HG03442 (cell line): Measurements from ENCODE around the gene ZNF280D.

Source experiments
- ATAC-seq: cut with Tn5 transposase; IDR thresholded peaks from one replicate; pipeline ENCODE4 v1.9.1; 2021; ENCODE audit warnings: mild to moderate bottlenecking, moderate library complexity; ENCODE audit not compliant: unreplicated experiment

Gene ZNF280D

DNA sequence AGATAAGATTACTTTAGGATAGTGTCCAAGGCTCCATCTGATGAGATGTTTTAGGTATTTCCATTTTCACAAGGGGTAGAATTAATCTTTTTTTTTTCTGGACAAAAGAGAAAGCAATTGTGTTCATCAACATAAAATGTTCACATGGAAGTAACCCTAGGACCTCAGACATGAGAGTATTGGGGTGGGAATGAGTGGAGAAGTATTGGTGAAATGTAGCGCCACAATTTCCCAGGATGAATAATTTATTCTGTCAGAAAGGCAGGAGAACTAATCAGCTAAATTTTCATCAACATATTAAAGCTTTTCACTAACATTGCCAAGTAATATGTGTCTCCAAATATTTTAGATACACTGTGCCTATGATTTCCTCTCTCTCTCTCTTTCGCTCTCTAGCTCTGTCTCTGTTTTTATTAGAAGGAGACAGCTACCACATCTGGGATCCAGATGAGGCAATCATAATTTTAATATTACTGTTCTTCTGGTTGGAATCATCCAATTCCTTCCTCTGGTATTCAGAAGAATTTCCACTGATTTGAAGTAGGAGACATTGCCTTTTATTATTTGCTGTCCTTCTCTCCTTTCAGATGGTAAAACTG is 21.6 kb upstream of the ZNF280D start:
- ATAC-seq = no peak

DNA sequence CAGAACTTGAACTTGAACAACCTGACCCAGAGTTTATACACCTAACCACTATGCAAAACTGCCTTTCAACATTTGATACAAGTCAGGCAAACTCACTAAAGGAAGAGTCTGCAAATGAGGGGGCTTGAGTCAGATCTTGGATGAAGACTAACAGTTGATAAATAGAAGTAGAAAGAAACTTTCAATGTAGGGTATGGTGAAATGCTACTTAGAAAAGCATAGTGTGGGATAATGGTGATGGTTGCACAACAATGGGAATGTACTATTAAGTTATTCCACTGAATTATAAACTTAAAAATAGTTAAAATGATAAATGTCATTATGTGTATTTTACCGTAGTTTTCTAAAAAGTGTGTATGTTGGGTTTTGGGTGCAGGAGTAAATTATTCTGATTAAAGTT is 19.7 kb upstream of the ZNF280D start:
- ATAC-seq = no peak

DNA sequence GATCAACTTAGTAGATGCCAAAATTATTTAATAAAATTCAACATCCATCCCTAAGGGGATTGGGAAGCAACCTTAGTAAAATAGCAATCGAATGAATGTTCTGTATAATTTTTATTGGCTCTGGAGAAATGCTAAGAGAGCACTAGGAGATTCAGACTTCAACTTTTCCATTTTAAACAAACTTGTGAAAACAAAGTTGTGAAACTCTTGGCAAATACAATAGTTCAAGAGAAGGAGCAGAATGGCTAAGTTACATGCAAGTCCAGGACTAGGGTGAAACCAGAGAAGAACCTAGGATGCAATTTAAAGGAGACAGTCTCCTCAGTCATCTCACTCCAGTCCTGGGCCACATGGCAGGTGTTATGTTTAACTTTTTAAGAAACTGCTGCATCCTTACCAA is 16.7 kb upstream of the ZNF280D start:
- no peak for ATAC-seq

DNA sequence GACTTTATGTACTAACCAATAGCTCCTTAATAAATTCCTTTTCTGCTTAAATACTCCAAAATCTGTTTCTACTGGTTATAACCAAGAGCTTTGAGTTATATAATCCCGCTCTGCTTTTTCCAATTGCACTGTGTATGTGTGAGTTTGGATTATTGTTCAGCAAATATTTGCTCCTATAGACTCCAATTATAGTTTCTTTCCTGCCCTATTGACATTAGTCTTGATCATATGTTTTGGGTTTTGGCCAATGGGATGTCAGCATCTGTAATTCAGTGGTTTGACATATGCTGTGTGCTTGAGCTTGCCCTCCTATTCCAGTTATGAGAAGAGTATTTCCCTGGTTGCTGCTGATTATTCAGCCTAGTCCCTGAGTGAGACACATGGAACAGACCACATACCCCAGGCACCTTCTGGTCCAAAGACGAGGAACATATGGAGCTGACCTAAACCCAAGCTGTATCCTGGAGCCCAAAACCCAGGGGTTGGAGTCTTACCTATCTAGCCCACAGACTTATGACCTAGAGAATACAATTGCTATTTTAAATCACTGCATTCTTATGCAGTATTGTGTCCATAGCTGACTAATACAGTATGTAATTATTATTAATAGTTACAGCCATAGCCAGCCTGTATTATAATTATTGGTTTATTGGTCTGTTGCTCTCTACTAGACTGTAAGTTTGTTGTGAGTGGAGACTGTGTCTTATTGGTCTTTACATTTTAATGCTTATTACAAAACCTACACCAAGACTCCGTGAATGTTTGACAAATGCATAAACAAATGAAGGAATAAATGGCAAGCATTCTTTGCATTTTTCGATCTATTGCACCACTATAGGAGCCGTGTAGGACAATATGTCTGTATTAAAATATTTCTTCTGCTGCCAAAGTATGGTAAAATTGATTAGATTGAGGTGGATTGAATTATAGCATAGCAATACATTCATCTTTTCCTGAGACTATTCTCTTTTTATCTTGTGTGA is 11.7 kb upstream of the ZNF280D start:
- ATAC-seq = no peak

DNA sequence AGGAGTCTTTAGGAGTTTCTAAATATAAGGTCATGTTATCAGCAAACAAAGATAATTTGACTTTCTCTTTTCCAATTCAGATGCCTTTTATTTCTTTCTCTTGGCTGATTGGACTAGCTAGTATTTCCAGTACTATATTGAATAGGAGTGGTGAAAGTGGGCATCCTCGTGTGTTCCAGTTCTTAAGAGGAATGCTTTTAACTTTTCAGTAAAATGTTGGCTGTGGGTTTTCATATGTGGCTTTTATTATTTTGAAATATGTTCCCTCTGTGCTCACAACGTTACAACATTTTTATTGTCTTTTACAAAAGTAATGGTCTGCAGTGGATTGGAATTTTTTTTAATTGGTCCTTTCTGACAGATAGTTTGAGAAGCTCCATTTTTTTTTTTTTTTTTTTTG is 8.2 kb upstream of the ZNF280D start:
- no peak for ATAC-seq

DNA sequence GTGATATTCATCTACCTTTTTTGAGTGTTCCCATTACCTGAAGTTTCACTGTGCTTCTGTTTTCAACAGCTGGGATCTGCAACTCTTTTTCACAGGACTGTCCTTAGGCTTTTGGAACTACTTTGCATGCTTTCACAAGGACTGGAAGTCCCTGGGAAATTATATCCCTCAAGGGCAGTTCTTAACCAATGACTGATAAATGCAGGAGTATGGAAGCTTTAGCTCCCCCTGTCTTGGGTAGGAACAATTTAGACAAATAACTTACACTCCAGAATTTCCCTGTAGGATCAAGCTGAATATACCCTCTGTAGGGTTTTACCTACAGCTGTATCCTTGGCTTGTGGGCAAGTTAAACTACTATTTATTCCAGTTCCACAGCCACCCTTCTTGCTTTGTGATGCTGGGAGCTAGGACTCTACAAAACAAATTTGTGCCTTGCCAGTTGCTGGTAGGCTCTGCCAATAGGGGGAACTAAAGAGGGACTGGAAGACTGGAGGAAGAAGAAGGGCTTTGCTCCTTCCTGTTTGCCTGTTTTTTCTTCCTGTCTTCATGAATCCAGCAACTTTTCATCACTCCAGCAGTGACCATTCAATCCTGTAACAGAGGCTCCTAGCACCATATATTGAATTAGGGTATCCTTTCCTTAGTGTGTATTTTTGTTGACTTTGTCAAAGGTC is 6.8 kb upstream of the ZNF280D start:
- no peak for ATAC-seq

DNA sequence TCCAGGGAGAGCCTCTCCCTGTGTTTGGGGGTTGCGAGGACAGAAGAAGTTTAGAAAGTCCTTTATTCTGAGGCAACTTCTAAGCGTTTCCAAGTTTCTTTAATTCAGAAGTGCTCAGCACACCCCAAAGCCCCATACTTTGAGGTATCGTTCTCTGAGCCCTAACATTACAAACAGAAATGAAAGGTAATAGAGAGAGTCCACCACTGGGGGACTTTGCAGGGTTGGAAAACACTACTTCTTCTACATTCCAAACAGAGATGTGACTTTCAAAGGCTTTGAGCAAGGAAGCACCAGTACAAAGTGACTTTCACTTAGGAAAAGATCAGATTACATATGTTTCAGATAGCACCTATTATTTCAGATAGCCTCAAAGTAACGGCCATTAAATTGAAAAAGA is 6.2 kb upstream of the ZNF280D start:
- ATAC-seq = no peak

DNA sequence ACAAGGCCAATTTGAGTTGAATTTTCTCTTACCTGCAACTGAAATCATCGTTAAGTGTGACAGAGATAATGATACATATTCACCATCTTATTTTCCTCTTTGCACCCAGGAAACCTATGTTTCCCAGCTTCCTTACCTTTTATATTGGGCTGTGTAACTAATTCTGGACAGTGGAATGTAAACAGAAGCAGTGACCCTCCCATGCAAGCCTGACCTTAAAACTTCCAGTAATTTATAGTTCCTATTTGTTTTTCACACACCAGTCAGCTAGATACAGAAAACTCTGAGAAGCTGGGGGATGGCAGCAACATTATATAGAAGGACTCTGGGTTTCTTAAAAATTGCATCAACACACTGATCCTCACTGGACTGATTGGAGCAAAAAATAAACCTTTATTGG is 4.5 kb upstream of the ZNF280D start:
- ATAC-seq = no peak

DNA sequence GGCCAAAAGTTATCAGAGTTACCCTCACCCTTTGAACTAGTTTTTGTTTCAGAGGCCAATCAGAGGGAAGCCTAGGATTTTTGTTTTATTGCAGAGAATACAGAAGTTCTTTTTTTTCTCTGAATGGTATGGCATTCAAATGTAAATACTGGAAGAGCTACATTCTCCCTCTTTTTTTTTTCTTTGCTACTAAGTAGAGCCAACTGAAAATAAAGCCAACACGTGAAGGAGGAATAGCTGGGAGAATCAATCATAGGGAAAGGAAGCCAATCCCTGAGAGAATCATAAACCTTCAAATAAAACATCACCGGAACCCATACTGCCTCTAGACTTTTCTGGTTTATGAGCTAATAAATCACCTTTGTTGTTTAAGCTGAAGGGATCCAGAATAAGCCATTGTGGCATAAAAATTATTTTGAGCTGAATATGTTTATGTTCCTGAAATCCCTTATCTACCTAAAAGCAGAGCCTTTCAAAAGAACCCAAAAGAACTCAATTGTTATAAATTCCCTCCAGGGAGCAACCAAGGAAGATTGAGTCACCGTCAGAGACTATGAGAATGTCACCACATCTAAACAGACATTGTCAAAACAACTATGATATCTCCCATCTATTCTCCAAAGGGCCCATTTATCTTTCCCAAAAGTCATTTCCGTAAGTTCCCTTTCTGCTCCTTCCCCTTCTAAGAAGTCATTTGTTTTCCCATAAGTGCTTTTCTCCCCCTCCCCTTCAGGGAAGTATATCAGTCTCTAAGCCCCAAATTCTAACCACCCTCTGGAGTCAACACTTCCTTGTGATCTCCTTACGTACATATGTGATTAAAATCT is 3.8 kb upstream of the ZNF280D start:
- no peak for ATAC-seq

DNA sequence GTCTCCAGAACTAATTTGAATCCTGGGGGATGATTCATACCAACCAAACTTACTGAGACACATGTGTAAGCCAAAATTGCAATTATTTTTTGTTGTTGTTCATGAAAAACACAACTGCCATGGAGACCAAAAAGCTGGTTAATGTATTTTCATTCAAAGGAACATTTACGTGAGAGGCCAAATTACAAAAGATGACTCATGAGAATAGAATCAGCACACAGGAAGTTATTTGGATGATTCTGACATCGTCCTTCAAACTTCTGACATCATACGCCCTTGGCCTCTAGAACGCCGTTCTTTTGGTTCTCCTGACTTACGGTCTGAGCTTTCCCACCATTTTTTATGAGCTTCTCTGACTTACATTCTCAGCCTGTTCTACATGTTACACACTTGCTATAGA is 3.0 kb upstream of the ZNF280D start:
- no peak for ATAC-seq

DNA sequence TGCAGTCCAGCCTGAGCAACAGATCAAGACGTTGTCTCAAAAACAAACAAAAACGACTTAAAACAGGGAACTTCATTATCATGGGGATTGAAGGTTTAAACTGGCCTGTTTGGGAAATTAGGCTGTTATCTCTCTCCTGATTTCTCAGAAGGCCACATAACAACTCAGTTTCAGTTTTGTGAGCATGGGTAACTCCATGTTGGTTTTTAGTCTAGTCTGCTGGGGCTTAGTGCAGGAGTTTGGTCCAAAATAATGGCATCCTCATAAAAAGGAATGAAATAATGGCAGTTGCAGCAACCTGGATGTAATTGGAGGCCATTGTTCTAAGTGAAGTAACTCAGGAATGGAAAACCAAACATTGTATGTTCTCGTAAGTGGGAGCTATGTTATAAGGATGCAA is 2.3 kb upstream of the ZNF280D start:
- ATAC-seq = no peak

DNA sequence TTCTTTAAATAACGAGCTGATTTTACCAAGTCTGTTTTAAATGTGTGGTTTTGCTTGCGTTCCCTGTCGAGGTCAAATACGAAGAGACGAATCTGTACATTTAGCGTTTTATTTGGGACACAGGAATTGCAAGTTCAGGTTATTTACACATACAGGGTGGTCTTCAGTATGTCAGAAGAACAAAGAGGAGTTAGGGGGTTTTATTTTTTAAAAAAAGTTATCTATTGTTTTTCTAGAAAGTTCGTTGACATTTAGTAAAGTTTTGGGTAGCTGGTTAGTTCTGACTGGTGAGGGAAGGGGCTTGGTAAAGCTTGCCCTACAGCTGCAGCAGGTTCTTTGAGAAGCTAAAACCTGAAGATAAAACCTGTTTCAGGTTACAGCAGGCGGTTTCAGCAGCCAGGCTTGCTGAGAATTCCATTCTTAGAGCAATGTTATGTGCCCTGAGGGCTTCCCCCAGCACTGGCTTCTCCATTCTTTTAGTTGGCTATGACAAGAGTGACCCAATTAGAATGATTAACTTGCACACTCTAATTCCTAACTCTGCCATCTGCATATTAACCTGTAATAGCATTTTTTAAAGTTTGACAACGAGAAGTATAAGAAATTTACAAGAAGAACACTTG is 815 bp upstream of the ZNF280D start:
- no peak for ATAC-seq

DNA sequence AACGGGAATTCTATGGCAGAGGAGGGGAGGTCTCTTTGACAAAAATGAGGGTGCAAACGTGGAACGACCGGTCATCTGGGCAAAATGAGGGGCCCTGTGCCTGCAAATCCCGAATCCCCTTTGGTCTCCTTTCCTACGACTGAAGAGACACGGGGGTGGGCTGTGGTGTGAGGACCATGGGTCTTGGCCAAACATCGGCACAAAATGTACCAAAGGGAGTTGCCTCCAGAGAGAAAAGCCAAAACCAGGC is 498 bp downstream of the ZNF280D start:
- no peak for ATAC-seq

DNA sequence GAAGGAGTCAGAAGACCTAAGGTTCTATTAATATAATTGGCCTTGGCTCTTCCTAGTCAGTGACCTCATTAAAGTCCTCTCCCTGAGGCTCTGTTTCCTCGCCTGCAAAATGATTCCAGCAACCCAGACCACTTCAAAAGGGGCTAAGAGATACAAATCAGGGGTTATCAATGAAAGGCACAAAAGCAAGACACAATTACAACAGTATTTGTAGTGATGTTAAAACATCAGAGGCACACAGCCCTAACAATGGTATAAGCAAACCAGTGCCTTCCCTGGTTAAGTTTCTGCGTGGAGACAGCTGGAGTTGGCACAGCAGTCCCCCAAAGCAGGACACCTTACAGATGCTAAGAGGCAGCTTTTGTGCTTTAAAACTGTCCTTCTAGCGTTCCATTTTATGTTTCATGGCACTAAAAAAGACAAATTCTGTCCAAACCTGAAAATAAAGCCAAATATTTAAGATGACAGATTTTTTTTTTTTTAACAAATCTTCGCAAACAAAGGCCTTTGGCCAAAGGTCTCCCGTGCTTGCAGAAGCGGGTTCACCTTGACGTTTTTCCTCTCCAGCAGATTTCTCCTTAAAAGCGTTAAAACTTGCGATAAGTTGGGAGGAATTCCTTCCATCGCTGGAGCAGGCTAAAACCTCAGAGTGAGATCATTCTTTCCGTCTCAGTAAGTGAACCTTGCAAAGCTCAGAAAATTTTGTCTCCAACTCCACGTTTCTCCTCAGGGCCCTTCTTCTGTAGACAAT is 999 bp downstream of the ZNF280D start:
- no peak for ATAC-seq

DNA sequence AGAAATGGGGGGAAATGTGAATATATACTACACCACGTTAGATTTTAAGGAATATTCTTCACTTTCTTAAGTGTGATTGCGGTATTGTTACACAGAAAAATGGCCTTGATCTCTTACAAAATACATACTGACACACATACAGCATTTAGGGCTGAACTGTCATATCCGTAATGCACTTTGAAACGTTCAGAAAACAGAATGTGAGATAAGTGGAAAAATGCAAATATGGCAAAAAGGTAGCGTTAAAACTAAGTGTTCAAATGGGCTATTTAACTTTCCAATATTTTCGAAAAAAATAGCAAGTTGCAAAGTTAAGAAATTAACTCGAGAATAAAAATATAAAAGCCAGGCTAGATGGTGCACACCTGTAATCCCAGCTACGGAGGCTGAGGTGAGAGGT is 1.8 kb downstream of the ZNF280D start:
- no peak for ATAC-seq

DNA sequence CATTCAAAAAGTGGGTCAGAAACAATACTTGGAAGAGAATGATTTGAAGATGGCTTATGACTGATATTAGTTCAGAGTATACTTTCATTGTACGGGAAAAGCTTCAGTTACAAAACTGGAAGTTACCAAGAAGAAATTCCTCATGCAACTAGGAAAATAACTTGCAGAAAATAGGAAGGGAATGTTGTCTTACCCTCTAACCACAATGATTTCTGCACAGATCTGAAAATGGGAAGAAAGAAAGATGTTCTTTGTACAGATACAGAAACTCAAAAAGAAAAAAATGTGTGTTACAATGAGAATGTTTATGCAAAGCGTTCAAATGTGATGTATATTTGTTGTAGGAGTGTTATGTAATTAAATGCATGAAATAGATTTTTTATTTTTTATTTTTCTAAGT is 3.7 kb downstream of the ZNF280D start:
- ATAC-seq = no peak

DNA sequence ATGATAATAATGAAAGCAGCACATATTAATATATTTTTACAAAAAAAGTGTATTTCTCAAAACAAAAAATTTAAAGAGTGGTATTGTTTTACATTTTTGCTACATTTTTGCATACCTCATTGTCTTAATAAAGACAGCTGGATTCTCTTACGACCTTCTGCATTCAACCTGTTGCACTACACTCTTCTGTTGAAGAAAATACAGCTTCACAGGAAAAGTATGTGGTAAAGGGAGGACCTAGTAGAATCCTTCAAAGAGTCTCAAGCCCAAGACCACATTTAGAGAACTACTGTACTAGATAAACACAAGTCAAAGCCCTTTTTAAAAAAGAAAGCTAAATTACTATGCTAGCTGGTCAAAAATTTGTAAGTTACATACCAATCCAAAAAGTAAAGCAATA is 7.9 kb downstream of the ZNF280D start:
- ATAC-seq = no peak

DNA sequence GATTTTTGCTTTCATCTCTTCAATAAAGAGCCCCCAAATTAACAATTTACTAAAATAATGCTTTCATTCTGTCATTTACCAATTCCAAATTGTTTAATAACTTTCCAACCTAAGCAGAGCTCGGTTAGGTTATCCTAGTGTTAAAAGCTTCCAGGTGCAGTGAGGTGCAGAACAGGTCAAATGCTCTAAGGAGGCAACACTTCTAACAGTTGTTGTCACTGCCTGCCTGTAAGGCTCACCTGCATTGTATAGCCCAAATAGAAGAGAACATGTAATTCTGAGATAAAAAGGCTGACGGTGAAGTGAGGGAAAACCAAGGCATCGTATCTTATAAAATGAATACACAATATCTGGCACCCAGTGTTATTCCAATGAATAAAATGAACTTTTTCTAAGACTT is 9.1 kb downstream of the ZNF280D start:
- no peak for ATAC-seq

DNA sequence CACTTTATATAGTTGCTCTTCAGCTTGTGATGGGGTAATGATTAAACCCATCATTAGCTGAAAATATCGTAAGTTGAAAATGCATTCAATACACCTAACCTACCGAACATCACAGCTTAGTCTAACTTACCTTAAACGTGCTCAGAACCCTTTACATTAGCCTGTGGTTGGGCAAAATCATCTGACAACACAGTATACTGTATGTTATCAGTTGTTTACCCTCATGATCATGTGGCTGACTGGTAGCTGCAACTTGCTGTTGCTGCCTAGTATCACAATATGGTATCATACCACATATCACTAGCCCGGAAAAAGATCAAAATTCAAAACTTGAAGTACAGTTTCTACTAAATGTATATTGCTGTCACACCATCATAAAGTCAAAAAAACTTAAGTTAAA is 9.5 kb downstream of the ZNF280D start:
- no peak for ATAC-seq
